Keratinocyte (primary cell): Measurements from ENCODE around the gene AKAP6. TPM values are rescaled to one million over a fixed set of nuclear protein-coding genes. Genes with fewer than 3 reads are reported as not detected.

Experiments
- DNase-seq: peaks from one replicate; pipeline ENCODE4 v3.0.0-alpha.2; 2011; ENCODE audit warnings: low read depth, missing footprints, low spot score
- FAIRE-seq: peaks from 2 replicates; lab custom pipeline; 2011; peaks lifted over from hg19 to GRCh38; lab: Jason Lieb, UNC
- H2AFZ ChIP-seq: 2 replicates; pipeline ENCODE4 v1.6.0; 2012; ENCODE audit warnings: low read length, control low read depth, inconsistent platforms; ENCODE audit not compliant: control insufficient read depth
- H3K27ac ChIP-seq: 2 replicates; pipeline ENCODE4 v1.5.1; 2011; ENCODE audit warnings: low read length; ENCODE audit not compliant: control insufficient read depth, insufficient read depth
- H3K27me3 ChIP-seq: 3 replicates; pipeline ENCODE4 v1.6.0; 2011; ENCODE audit warnings: low read length; ENCODE audit not compliant: control insufficient read depth, insufficient read depth; ENCODE audit errors: extremely low read depth
- H3K36me3 ChIP-seq, 2 experiments: 2 replicates in 1 of 2; 3 replicates in 1 of 2; pipeline ENCODE4 v1.5.1; 2011; ENCODE audit warnings: low read length in 2 of 2, mild to moderate bottlenecking in 1 of 2; ENCODE audit not compliant: control insufficient read depth in 2 of 2, insufficient read depth in 2 of 2; ENCODE audit errors: extremely low read depth in 1 of 2
- H3K4me1 ChIP-seq: 3 replicates; pipeline ENCODE4 v1.5.1; 2011; ENCODE audit warnings: low read length; ENCODE audit not compliant: control insufficient read depth, insufficient read depth; ENCODE audit errors: extremely low read depth
- H3K4me2 ChIP-seq: 3 replicates; pipeline ENCODE4 v1.6.0; 2011; ENCODE audit warnings: low read depth, low read length; ENCODE audit not compliant: control insufficient read depth, insufficient read depth; ENCODE audit errors: extremely low read depth
- H3K4me3 ChIP-seq, 3 experiments: fragments of 200-600 bp in 1 of 3; sonication (generic) in 1 of 3; 2 replicates in 2 of 3; 3 replicates in 1 of 3; pipeline ENCODE4 v1.5.1; 2011 to 2016; ENCODE audit warnings: low read length in 3 of 3, mild to moderate bottlenecking in 3 of 3, control low read depth in 2 of 3, inconsistent platforms in 1 of 3, low read depth in 1 of 3, mixed read lengths in 1 of 3, mixed run types in 1 of 3, moderate library complexity in 1 of 3; ENCODE audit not compliant: control insufficient read depth in 2 of 3, insufficient read depth in 2 of 3; ENCODE audit errors: extremely low read depth in 1 of 3
- H3K79me2 ChIP-seq: 2 replicates; pipeline ENCODE4 v1.6.0; 2012; ENCODE audit warnings: low read length; ENCODE audit not compliant: control insufficient read depth, insufficient read depth
- H3K9ac ChIP-seq: 3 replicates; pipeline ENCODE4 v1.6.0; 2011; ENCODE audit warnings: low read length; ENCODE audit not compliant: control insufficient read depth, insufficient read depth; ENCODE audit errors: extremely low read depth
- H3K9me1 ChIP-seq: 3 replicates; pipeline ENCODE4 v1.6.0; 2011; ENCODE audit warnings: low read length; ENCODE audit not compliant: control insufficient read depth, insufficient read depth; ENCODE audit errors: extremely low read depth
- H3K9me3 ChIP-seq: 2 replicates; pipeline ENCODE4 v1.5.1; 2012; ENCODE audit warnings: low read depth, low read length; ENCODE audit not compliant: control insufficient read depth
- H4K20me1 ChIP-seq: 3 replicates; pipeline ENCODE4 v1.6.0; 2011; ENCODE audit warnings: low read length; ENCODE audit not compliant: control insufficient read depth, insufficient read depth; ENCODE audit errors: extremely low read depth
- CTCF ChIP-seq, 3 experiments: IDR thresholded peaks in 1 of 3; conservative IDR thresholded peaks in 1 of 3; optimal IDR thresholded peaks in 1 of 3; 2 replicates in 2 of 3; 3 replicates in 1 of 3; pipeline versions ENCODE3 to v1.5.1; 2011; ENCODE audit warnings: low read length in 3 of 3, mild to moderate bottlenecking in 3 of 3, moderate library complexity in 2 of 3, control low read depth in 1 of 3, inconsistent platforms in 1 of 3; ENCODE audit not compliant: insufficient read depth in 2 of 3; ENCODE audit errors: extremely low read depth in 1 of 3
- EZH2 ChIP-seq: IDR thresholded peaks from one replicate; pipeline ENCODE4 v1.6.1; 2012; ENCODE audit warnings: inconsistent platforms, mild to moderate bottlenecking, low read length, moderate library complexity
- dilution Hi-C: fragments of 300-500 bp; cut with MboI; formaldehyde crosslinking; loops from one replicate; pipeline ENCODE4 v1.7.0; 2020; ENCODE audit warnings: low sequenced_read_pairs; ENCODE audit not compliant: extremely low pct_ligation_motif_present
- polyA plus RNA-seq, 5 experiments: library from polyadenylated mRNA; depleted of rRNA in 3 of 5; stranded (reverse) in 3 of 5; stranded (forward) in 1 of 5; unstranded in 1 of 5; fragments of >200 nt; gene quantifications; 1 replicate in 1 of 5; 2 replicates in 3 of 5; 3 replicates in 1 of 5; pipeline versions ENCODE4 v1.2.1 to v1.2.3, GENCODE V29; 2011 to 2012; ENCODE audit warnings: missing spikeins in 2 of 5, low read depth in 1 of 5, low replicate concordance in 1 of 5

The AKAP6 gene
- polyA plus RNA-seq, 1 donor (not counting 4 experiments of a cell fraction or from before 2014, with no cell fraction given) = 2.0 TPM

GRCh38 chr14:32728526-32728925 is 399.4 kb downstream of the AKAP6 start:
- DNase-seq (no peak), FAIRE-seq (no peak)
- H3K9me1 ChIP-seq = no peaks in the 10 kb centered on the region
- no peaks in the 10 kb centered on the region for H3K9me3 ChIP-seq
- H3K36me3 ChIP-seq = no peaks in the 10 kb centered on the region
- H3K79me2 ChIP-seq = no peaks in the 10 kb centered on the region
- H3K4me2 ChIP-seq = no peak overlapping the region
- H3K4me1 ChIP-seq = no peaks in the 10 kb centered on the region
- H2AFZ ChIP-seq = no peak overlapping the region
- no peak overlapping the region for H3K4me3 ChIP-seq
- no peaks in the 10 kb centered on the region for H3K27me3 ChIP-seq
- H4K20me1 ChIP-seq = no peaks in the 10 kb centered on the region
- TF ChIP-seq CTCF (optimal IDR thresholded peaks at IDR 0.05 in 1 of 3, IDR thresholded peaks at IDR 0.05 in 1 of 3, conservative IDR thresholded peaks at IDR 0.05 in 1 of 3; ENCODE audit: extremely low read depth in 1 of 3, insufficient read depth in 2 of 3, low read length in 3 of 3) (no peak), EZH2 (no peak)
- dilution Hi-C loops = no loop called here
- H3K27ac ChIP-seq = no peak overlapping the region
- H3K9ac ChIP-seq = no peak overlapping the region

GRCh38 chr14:32728976-32729375 is 399.9 kb downstream of the AKAP6 start:
- H3K9me3 ChIP-seq = no peaks in the 10 kb centered on the region
- no peaks in the 10 kb centered on the region for H3K9me1 ChIP-seq
- H3K79me2 ChIP-seq = no peaks in the 10 kb centered on the region
- no peak overlapping the region for H2AFZ ChIP-seq
- no peaks in the 10 kb centered on the region for H4K20me1 ChIP-seq
- DNase-seq = no peak
- H3K4me3 ChIP-seq = no peak overlapping the region
- no peaks in the 10 kb centered on the region for H3K4me1 ChIP-seq
- no peak for FAIRE-seq
- dilution Hi-C loops = no loop called here
- no peaks in the 10 kb centered on the region for H3K27me3 ChIP-seq
- H3K27ac ChIP-seq = no peak overlapping the region
- H3K4me2 ChIP-seq = no peak overlapping the region
- TF ChIP-seq CTCF (optimal IDR thresholded peaks at IDR 0.05 in 1 of 3, IDR thresholded peaks at IDR 0.05 in 1 of 3, conservative IDR thresholded peaks at IDR 0.05 in 1 of 3; ENCODE audit: extremely low read depth in 1 of 3, insufficient read depth in 2 of 3, low read length in 3 of 3) (no peak), EZH2 (no peak)
- no peaks in the 10 kb centered on the region for H3K36me3 ChIP-seq
- H3K9ac ChIP-seq = no peak overlapping the region
